ENCODE measurements around the gene TPP1. TPM values are rescaled to one million over a fixed set of nuclear protein-coding genes. Genes with fewer than 3 reads are reported as not detected.

TPP1 gene
- total RNA-seq, 4 donors from 2014 or later: 15.4 to 34.9 (median 27.8) TPM

Other genes with a start within 250 kb of the TPP1 start
- 10 to 100 TPM; 11.6 to 21.4 (median 14.3) TPM for gene SMPD1, start 228.9 kb downstream of the TPP1 start, total RNA-seq
- 10 to 100 TPM in 2 of 4 donors, 1 to 10 TPM in 2; 2.7 to 29.0 (median 9.9) TPM for gene APBB1, start 200.3 kb downstream of the TPP1 start, total RNA-seq
- gene HPX, start 178.4 kb downstream of the TPP1 start, total RNA-seq: under 1 TPM in 1 of 4 donors, not detected in 3; 0.76 TPM
- gene TRIM3, start 145.5 kb downstream of the TPP1 start, total RNA-seq: 10 to 100 TPM in 1 of 4 donors, 1 to 10 TPM in 3; 4.0 to 13.5 (median 7.0) TPM
- gene ARFIP2, start 138.1 kb downstream of the TPP1 start, total RNA-seq: 10 to 100 TPM; 39.4 to 74.6 (median 50.8) TPM
- 10 to 100 TPM; 17.0 to 40.2 (median 29.6) TPM for gene TIMM10B, start 137.9 kb downstream of the TPP1 start, total RNA-seq
- gene DNHD1, start 122.1 kb downstream of the TPP1 start, total RNA-seq: 10 to 100 TPM in 1 of 4 donors, 1 to 10 TPM in 3; 1.3 to 11.8 (median 7.7) TPM
- gene RRP8, start 15.8 kb downstream of the TPP1 start, total RNA-seq: 10 to 100 TPM; 10.9 to 23.5 (median 15.7) TPM
- 100 to 1,000 TPM in 1 of 4 donors, 10 to 100 TPM in 3; 34.5 to 128 (median 49.5) TPM for gene ILK, start 15.6 kb downstream of the TPP1 start, total RNA-seq
- gene TAF10, start 7.2 kb downstream of the TPP1 start, total RNA-seq: 10 to 100 TPM; 31.9 to 69.2 (median 48.6) TPM
- gene DCHS1, start 36.4 kb upstream of the TPP1 start, total RNA-seq: 1 to 10 TPM; 1.1 to 9.9 (median 2.3) TPM
- gene MRPL17, start 63.9 kb upstream of the TPP1 start, total RNA-seq: 10 to 100 TPM; 18.9 to 31.8 (median 26.1) TPM
- under 1 TPM in 3 of 4 donors, not detected in 1; 0.08 to 0.76 (median 0.13) TPM for gene OR2AG2, start 152.6 kb upstream of the TPP1 start, total RNA-seq
- not detected for gene OR2AG1, start 163.6 kb upstream of the TPP1 start, total RNA-seq
- under 1 TPM in 3 of 4 donors, not detected in 1; 0.19 to 0.79 (median 0.38) TPM for gene OR6A2, start 180.3 kb upstream of the TPP1 start, total RNA-seq
- not detected for gene OR10A5, start 226.3 kb upstream of the TPP1 start, total RNA-seq
- not detected for gene OR10A2, start 243.6 kb upstream of the TPP1 start, total RNA-seq